HCT116 (cell line): ENCODE data around the gene RTN4.

Experiments used
- CBX3 ChIP-seq: IDR thresholded peaks from 2 replicates; pipeline ENCODE4 v1.6.1; 2012; ENCODE audit warnings: low read depth
- EZH2 ChIP-seq: fragments of 200-600 bp; sonication (generic); IDR thresholded peaks from 2 replicates; pipeline ENCODE4 v1.6.1; 2017; ENCODE audit warnings: antibody characterized with exemption, mixed run types
- EZH2phosphoT487 ChIP-seq: fragments of 200-600 bp; IDR thresholded peaks from 2 replicates; pipeline ENCODE4 v1.6.1; 2018; ENCODE audit warnings: antibody characterized with exemption, borderline replicate concordance
- POLR2A ChIP-seq: IDR thresholded peaks from 2 replicates; pipeline ENCODE4 v1.7.0; 2011; ENCODE audit warnings: borderline replicate concordance; ENCODE audit not compliant: insufficient read depth, insufficient read length; ENCODE audit errors: extremely low read depth
- SRF ChIP-seq: IDR thresholded peaks from 2 replicates; pipeline ENCODE4 v1.6.1; 2012; ENCODE audit warnings: low read depth
- TCF7L2 ChIP-seq: IDR thresholded peaks from 2 replicates; pipeline ENCODE4 v1.7.0; 2011; ENCODE audit warnings: borderline replicate concordance, inconsistent platforms; ENCODE audit not compliant: insufficient read depth, insufficient read length; ENCODE audit errors: extremely low read depth
- TF ChIP-seq, protein P1 (sequence below), 3 experiments: fragments of 200-600 bp in 1 of 3; sonication (generic) in 1 of 3; IDR thresholded peaks in 2 of 3; conservative IDR thresholded peaks in 1 of 3; 2 replicates each; pipeline ENCODE4 v1.5.1; 2012 to 2017; ENCODE audit warnings: low read depth in 2 of 3, low read length in 2 of 3, antibody characterized with exemption in 1 of 3, borderline replicate concordance in 1 of 3, control low read depth in 1 of 3, mild to moderate bottlenecking in 1 of 3, mixed read lengths in 1 of 3, mixed run types in 1 of 3, moderate library complexity in 1 of 3; ENCODE audit not compliant: insufficient read depth in 1 of 3
- TF ChIP-seq, protein P2 (sequence below): IDR thresholded peaks from 2 replicates; pipeline ENCODE4 v1.6.1; 2012; ENCODE audit warnings: low read depth
- TF ChIP-seq, protein P3 (sequence below): IDR thresholded peaks from 2 replicates; pipeline ENCODE4 v1.6.1; 2012

DNA sequence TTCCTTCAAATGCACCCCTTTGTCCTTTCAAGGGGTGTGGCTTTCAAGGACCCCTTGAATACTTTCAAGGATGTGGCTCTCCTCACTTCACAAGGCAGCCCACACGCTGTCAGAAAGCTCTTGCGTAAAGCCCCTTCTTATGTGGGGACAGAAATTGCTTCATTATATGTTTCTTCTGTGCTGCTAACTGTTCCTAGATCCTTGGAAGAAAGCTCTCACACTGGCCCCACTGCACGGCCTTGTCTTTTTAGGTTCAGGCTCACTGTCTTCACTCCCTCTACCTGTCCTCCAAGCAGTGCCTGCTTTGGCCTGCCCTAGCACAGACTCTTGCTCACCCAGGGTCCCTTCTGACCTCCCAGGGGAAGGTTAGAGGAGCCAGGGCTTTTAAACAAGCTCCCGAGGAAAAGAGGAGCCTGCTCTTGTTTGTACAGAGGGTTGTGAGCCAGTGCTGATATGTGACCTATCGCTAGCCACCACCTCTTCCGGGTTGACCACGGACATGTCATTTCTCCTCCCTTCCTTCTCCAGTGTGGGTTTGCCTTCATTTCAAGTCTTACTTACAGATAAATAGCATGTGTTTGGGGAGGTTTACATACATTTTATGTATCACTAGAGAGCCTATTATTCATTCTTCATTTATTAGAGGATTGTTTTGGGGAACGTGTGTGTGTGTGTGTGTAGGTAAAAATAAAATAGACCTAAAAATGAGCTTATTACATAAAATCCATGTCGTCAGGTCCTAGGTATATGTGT is 94.7 kb downstream of the RTN4 start:
- TF ChIP-seq, protein P1, sequence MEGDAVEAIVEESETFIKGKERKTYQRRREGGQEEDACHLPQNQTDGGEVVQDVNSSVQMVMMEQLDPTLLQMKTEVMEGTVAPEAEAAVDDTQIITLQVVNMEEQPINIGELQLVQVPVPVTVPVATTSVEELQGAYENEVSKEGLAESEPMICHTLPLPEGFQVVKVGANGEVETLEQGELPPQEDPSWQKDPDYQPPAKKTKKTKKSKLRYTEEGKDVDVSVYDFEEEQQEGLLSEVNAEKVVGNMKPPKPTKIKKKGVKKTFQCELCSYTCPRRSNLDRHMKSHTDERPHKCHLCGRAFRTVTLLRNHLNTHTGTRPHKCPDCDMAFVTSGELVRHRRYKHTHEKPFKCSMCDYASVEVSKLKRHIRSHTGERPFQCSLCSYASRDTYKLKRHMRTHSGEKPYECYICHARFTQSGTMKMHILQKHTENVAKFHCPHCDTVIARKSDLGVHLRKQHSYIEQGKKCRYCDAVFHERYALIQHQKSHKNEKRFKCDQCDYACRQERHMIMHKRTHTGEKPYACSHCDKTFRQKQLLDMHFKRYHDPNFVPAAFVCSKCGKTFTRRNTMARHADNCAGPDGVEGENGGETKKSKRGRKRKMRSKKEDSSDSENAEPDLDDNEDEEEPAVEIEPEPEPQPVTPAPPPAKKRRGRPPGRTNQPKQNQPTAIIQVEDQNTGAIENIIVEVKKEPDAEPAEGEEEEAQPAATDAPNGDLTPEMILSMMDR (IDR thresholded peaks at IDR 0.05 in 2 of 3, conservative IDR thresholded peaks at IDR 0.05 in 1 of 3; ENCODE audit: borderline replicate concordance in 1 of 3, insufficient read depth in 1 of 3, low read depth in 2 of 3, low read length in 2 of 3) = no peak
- TF ChIP-seq TCF7L2 = no peak
- no peak for TF ChIP-seq EZH2
- no peak for TF ChIP-seq SRF
- TF ChIP-seq, protein P2, sequence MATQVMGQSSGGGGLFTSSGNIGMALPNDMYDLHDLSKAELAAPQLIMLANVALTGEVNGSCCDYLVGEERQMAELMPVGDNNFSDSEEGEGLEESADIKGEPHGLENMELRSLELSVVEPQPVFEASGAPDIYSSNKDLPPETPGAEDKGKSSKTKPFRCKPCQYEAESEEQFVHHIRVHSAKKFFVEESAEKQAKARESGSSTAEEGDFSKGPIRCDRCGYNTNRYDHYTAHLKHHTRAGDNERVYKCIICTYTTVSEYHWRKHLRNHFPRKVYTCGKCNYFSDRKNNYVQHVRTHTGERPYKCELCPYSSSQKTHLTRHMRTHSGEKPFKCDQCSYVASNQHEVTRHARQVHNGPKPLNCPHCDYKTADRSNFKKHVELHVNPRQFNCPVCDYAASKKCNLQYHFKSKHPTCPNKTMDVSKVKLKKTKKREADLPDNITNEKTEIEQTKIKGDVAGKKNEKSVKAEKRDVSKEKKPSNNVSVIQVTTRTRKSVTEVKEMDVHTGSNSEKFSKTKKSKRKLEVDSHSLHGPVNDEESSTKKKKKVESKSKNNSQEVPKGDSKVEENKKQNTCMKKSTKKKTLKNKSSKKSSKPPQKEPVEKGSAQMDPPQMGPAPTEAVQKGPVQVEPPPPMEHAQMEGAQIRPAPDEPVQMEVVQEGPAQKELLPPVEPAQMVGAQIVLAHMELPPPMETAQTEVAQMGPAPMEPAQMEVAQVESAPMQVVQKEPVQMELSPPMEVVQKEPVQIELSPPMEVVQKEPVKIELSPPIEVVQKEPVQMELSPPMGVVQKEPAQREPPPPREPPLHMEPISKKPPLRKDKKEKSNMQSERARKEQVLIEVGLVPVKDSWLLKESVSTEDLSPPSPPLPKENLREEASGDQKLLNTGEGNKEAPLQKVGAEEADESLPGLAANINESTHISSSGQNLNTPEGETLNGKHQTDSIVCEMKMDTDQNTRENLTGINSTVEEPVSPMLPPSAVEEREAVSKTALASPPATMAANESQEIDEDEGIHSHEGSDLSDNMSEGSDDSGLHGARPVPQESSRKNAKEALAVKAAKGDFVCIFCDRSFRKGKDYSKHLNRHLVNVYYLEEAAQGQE = no peak
- no peak for TF ChIP-seq POLR2A
- TF ChIP-seq, protein P3, sequence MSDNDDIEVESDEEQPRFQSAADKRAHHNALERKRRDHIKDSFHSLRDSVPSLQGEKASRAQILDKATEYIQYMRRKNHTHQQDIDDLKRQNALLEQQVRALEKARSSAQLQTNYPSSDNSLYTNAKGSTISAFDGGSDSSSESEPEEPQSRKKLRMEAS = no peak
- no peak for TF ChIP-seq CBX3
- TF ChIP-seq EZH2phosphoT487 = no peak
